Hepatocyte (in vitro differentiated cells): ENCODE results near the gene TNNC2. TPM values are rescaled to one million over a fixed set of nuclear protein-coding genes. Genes with fewer than 3 reads are reported as not detected.

Experiments used
- DNase-seq: peaks from one replicate; pipeline ENCODE4 v3.0.0-alpha.2; 2016; ENCODE audit warnings: low spot score
- H2AFZ ChIP-seq: fragments of 200-600 bp; sonication (generic); 2 replicates; pipeline ENCODE4 v1.6.0; 2016; ENCODE audit warnings: antibody characterized with exemption, mild to moderate bottlenecking
- H3K27ac ChIP-seq: fragments of 200-600 bp; sonication (generic); 2 replicates; pipeline ENCODE4 v1.5.1; 2016; ENCODE audit warnings: mild to moderate bottlenecking
- H3K27me3 ChIP-seq: fragments of 200-600 bp; sonication (generic); 2 replicates; pipeline ENCODE4 v1.6.1; 2016
- H3K36me3 ChIP-seq: fragments of 200-600 bp; sonication (generic); replicated peaks from 2 replicates; pipeline ENCODE4 v1.5.1; 2016; ENCODE audit warnings: low read depth; ENCODE audit not compliant: insufficient read depth
- H3K4me1 ChIP-seq: fragments of 200-600 bp; sonication (generic); 2 replicates; pipeline ENCODE4 v1.5.1; 2016; ENCODE audit warnings: mild to moderate bottlenecking, moderate library complexity; ENCODE audit not compliant: insufficient read depth
- H3K4me2 ChIP-seq: fragments of 200-600 bp; sonication (generic); 2 replicates; pipeline ENCODE4 v1.6.0; 2016
- H3K4me3 ChIP-seq: fragments of 200-600 bp; sonication (generic); 2 replicates; pipeline ENCODE4 v1.5.1; 2016; ENCODE audit warnings: mild to moderate bottlenecking
- H3K79me2 ChIP-seq: fragments of 200-600 bp; sonication (generic); 2 replicates; pipeline ENCODE4 v1.6.0; 2017; ENCODE audit warnings: mild to moderate bottlenecking
- H3K9me2 ChIP-seq: fragments of 200-600 bp; sonication (generic); replicated peaks from 2 replicates; pipeline ENCODE4 v1.6.0; 2017; ENCODE audit warnings: mild to moderate bottlenecking; ENCODE audit not compliant: insufficient read depth
- H3K9me3 ChIP-seq: fragments of 200-600 bp; sonication (generic); 2 replicates; pipeline ENCODE4 v1.5.1; 2016; ENCODE audit warnings: low read depth, mild to moderate bottlenecking
- H4K20me1 ChIP-seq: fragments of 200-600 bp; sonication (generic); 2 replicates; pipeline ENCODE4 v1.6.0; 2016; ENCODE audit warnings: mild to moderate bottlenecking; ENCODE audit not compliant: insufficient read depth, poor library complexity, severe bottlenecking
- EZH2 ChIP-seq: fragments of 200-600 bp; sonication (generic); IDR thresholded peaks from 2 replicates; pipeline ENCODE4 v1.6.1; 2016; ENCODE audit warnings: antibody characterized with exemption, mild to moderate bottlenecking, borderline replicate concordance
- EZH2phosphoT487 ChIP-seq: fragments of 200-600 bp; sonication (generic); IDR thresholded peaks from one replicate; pipeline ENCODE4 v1.6.1; 2018; ENCODE audit warnings: antibody characterized with exemption, mild to moderate bottlenecking, low read depth, moderate library complexity; ENCODE audit not compliant: unreplicated experiment, severe bottlenecking
- WGBS: methylation state at CpG from one replicate; pipeline ENCODE4 v1.1.6; 2016; ENCODE audit warnings: low lambda C conversion rate; ENCODE audit errors: missing lambda C conversion rate; 5-methylcytosine and 5-hydroxymethylcytosine counted together
- polyA plus RNA-seq: library from polyadenylated mRNA; unstranded; fragments of >200 nt; fragmentation: Nextera tagmentation; extraction: Ambion mirVana; gene quantifications from 2 replicates; pipeline ENCODE4 v1.2.1, GENCODE V29; 2016
- total RNA-seq: library from RNA; depleted of rRNA; stranded (reverse); fragments of >200 nt; gene quantifications from 2 replicates; pipeline ENCODE4 v1.2.3, GENCODE V29; 2014
- TF ChIP-seq, protein P1 (sequence below): fragments of 200-600 bp; sonication (generic); IDR thresholded peaks from 2 replicates; pipeline ENCODE4 v1.5.1; 2016; ENCODE audit warnings: antibody characterized with exemption, mild to moderate bottlenecking; ENCODE audit not compliant: poor library complexity

The TNNC2 gene
- total and polyA plus RNA-seq, 2 experiments from 2014 or later = 0.51 to 0.63 TPM

DNA sequence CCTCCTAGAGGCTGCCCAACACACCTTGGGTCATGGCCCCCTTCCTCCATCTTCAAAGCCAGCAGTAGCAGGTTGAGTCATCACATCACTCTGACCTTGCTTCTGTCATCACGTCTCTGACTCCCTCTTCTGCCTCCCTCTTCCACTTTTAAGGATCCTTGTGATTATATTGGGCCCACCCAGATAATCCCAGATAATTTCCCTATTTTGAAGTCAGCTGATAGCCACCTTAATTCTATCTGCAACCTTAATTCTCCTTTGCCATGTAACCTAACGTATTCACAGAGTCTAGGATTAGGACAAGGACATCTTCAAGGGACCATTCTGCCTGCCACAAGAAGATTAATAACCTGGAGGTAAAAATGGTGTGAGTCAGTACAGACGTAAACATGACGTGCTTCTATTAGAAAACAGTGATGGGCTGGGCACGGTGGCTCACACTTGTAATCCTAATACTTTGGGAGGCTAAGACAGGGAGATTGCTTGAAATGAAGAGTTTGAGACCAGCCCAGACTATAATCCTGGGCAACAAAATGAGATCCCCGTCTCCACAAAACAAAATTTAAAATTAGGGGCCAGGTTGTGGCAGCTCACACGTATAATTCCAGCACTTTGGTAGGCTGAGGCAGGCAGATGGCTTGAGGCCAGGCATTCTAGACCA is 33.6 kb upstream of the TNNC2 start:
- TF ChIP-seq EZH2phosphoT487 (no peak), EZH2 (no peak)
- TF ChIP-seq, protein P1, sequence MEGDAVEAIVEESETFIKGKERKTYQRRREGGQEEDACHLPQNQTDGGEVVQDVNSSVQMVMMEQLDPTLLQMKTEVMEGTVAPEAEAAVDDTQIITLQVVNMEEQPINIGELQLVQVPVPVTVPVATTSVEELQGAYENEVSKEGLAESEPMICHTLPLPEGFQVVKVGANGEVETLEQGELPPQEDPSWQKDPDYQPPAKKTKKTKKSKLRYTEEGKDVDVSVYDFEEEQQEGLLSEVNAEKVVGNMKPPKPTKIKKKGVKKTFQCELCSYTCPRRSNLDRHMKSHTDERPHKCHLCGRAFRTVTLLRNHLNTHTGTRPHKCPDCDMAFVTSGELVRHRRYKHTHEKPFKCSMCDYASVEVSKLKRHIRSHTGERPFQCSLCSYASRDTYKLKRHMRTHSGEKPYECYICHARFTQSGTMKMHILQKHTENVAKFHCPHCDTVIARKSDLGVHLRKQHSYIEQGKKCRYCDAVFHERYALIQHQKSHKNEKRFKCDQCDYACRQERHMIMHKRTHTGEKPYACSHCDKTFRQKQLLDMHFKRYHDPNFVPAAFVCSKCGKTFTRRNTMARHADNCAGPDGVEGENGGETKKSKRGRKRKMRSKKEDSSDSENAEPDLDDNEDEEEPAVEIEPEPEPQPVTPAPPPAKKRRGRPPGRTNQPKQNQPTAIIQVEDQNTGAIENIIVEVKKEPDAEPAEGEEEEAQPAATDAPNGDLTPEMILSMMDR = no peak
- no peaks in the 10 kb centered on the region for H3K9me3 ChIP-seq
- no peaks in the 10 kb centered on the region for H3K36me3 ChIP-seq
- H3K79me2 ChIP-seq = peaks cover 46% of the 10 kb centered on the region
- no peak overlapping the region for H2AFZ ChIP-seq
- no peaks in the 10 kb centered on the region for H3K27me3 ChIP-seq
- no peak for DNase-seq
- H3K27ac ChIP-seq = peak overlapping the region; percentile 38
- no peaks in the 10 kb centered on the region for H3K9me2 ChIP-seq
- H3K4me2 ChIP-seq = no peak overlapping the region
- WGBS = 71% methylated on average over 7 of the region's 7 CpGs
- no peaks in the 10 kb centered on the region for H4K20me1 ChIP-seq
- H3K4me1 ChIP-seq = peaks cover 19% of the 10 kb centered on the region
- no peak overlapping the region for H3K4me3 ChIP-seq

DNA sequence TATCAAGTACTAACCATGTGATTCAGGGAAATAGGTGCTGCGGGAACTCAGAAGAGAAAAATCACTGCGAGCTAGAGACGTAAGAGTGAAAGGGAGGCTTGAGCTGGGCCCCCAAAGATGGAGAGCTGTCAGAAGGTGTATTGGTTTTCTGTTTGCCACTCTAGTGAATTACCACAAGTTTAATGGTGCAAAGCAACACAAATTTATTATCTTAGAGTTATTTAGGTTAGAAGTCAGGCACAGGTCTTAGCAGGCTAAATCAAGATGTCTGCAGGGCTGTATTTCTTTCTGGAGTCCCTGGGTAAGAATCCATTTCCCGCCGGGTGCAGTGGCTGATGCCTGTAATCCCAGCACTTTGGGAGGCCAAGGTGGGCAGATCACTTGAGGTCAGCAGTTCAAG is 32.8 kb upstream of the TNNC2 start:
- Histone ChIP-seq H3K9me3 (no peaks in the 10 kb centered on the region), H3K4me1 (peaks cover 20% of the 10 kb centered on the region), H3K4me3 (no peak overlapping the region), H3K27me3 (no peaks in the 10 kb centered on the region), H2AFZ (no peak overlapping the region), H3K79me2 (peaks cover 50% of the 10 kb centered on the region), H3K4me2 (no peak overlapping the region), H3K9me2 (no peaks in the 10 kb centered on the region), H4K20me1 (no peaks in the 10 kb centered on the region), H3K36me3 (no peaks in the 10 kb centered on the region), H3K27ac (no peak overlapping the region)
- 93% methylated on average over 5 of the region's 5 CpGs for WGBS
- TF ChIP-seq, protein P1 = no peak
- TF ChIP-seq EZH2 = no peak
- no peak for TF ChIP-seq EZH2phosphoT487
- DNase-seq = no peak

DNA sequence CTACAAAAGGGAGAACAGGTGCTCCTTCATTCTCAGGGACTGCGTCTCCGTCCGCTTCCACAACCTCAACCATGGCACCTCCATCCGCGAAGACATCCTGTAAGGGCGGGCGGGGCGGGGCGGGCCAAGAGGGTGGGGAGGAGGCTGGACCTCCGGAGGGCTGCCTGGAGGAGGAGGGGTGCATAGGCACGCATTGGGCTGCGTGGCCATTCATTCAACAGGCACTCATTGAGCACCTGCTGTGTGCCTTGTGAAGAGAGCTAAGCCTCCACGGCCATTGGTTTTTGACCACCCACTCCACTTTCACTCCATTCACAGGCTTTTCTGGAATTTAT is 30.7 kb upstream of the TNNC2 start:
- WGBS = 14% methylated on average over 13 of the region's 13 CpGs
- no peaks in the 10 kb centered on the region for H3K9me2 ChIP-seq
- H3K79me2 ChIP-seq = peaks cover 60% of the 10 kb centered on the region
- TF ChIP-seq EZH2 (no peak), EZH2phosphoT487 (no peak)
- TF ChIP-seq, protein P1 = no peak
- H2AFZ ChIP-seq = peak overlapping the region; percentile 84
- H3K4me3 ChIP-seq = peak overlapping the region; percentile 63
- peak overlapping the region; percentile 78 for H3K27ac ChIP-seq
- H4K20me1 ChIP-seq = no peaks in the 10 kb centered on the region
- H3K27me3 ChIP-seq = no peaks in the 10 kb centered on the region
- no peak for DNase-seq
- peak overlapping the region; percentile 83 for H3K4me2 ChIP-seq
- no peaks in the 10 kb centered on the region for H3K36me3 ChIP-seq
- H3K9me3 ChIP-seq = no peaks in the 10 kb centered on the region
- peaks cover 20% of the 10 kb centered on the region for H3K4me1 ChIP-seq
